Neural progenitor cell (in vitro differentiated cells): ENCODE data around the gene MUC5AC. TPM values are rescaled to one million over a fixed set of nuclear protein-coding genes. Genes with fewer than 3 reads are reported as not detected.
"Not testable (repeated sequence)": the region's sequence is repeated elsewhere in the genome, so short reads cannot be mapped to it uniquely, and the experiment has no call there.

ENCODE experiments used
- DNase-seq: peaks from one replicate; pipeline ENCODE4 v3.0.0-alpha.2; 2016; ENCODE audit warnings: low spot score
- H2AFZ ChIP-seq: fragments of 200-600 bp; sonication (generic); replicated peaks from 2 replicates; pipeline ENCODE4 v1.6.1; 2016; ENCODE audit warnings: antibody characterized with exemption
- H3F3A ChIP-seq: fragments of 200-600 bp; sonication (generic); 2 replicates; pipeline ENCODE4 v1.6.1; 2016; ENCODE audit warnings: antibody characterized with exemption, low read depth
- H3K27ac ChIP-seq: fragments of 200-600 bp; sonication (generic); 2 replicates; pipeline ENCODE4 v1.5.1; 2016; ENCODE audit warnings: mild to moderate bottlenecking
- H3K27me3 ChIP-seq: fragments of 200-600 bp; sonication (generic); 2 replicates; pipeline ENCODE4 v1.6.1; 2016; ENCODE audit warnings: mild to moderate bottlenecking, moderate library complexity
- H3K36me3 ChIP-seq: fragments of 200-600 bp; sonication (generic); 2 replicates; pipeline ENCODE4 v1.5.1; 2016
- H3K4me1 ChIP-seq: fragments of 200-600 bp; sonication (generic); 2 replicates; pipeline ENCODE4 v1.6.1; 2016; ENCODE audit warnings: mixed run types
- H3K4me2 ChIP-seq: fragments of 200-600 bp; sonication (generic); 2 replicates; pipeline ENCODE4 v1.6.1; 2016
- H3K4me3 ChIP-seq: fragments of 200-600 bp; sonication (generic); 2 replicates; pipeline ENCODE4 v1.5.1; 2016
- H3K79me2 ChIP-seq: fragments of 200-600 bp; sonication (generic); 2 replicates; pipeline ENCODE4 v1.6.1; 2016; ENCODE audit warnings: low read depth
- H3K9ac ChIP-seq: fragments of 200-600 bp; sonication (generic); 2 replicates; pipeline ENCODE4 v1.6.1; 2016
- H3K9me3 ChIP-seq: fragments of 200-600 bp; sonication (generic); 2 replicates; pipeline ENCODE4 v1.5.1; 2016; ENCODE audit warnings: low read depth
- H4K20me1 ChIP-seq: fragments of 200-600 bp; sonication (generic); 2 replicates; pipeline ENCODE4 v1.6.1; 2016; ENCODE audit warnings: low read depth
- H3K27ac Mint-ChIP-seq: 3 replicates; pipeline ENCODE4 v1.8.0; 2021; ENCODE audit warnings: mixed read lengths
- H3K27me3 Mint-ChIP-seq: 2 replicates; pipeline ENCODE4 v1.8.0; 2022; ENCODE audit warnings: low read depth, mild to moderate bottlenecking, inconsistent platforms, moderate library complexity, mixed read lengths; ENCODE audit not compliant: insufficient read depth
- H3K36me3 Mint-ChIP-seq: 3 replicates; pipeline ENCODE4 v1.8.0; 2021; ENCODE audit warnings: mixed read lengths
- H3K4me1 Mint-ChIP-seq: 3 replicates; pipeline ENCODE4 v1.8.0; 2021; ENCODE audit warnings: mixed read lengths
- H3K4me3 Mint-ChIP-seq: 3 replicates; pipeline ENCODE4 v1.8.0; 2021; ENCODE audit warnings: mild to moderate bottlenecking, moderate library complexity, mixed read lengths
- H3K9me3 Mint-ChIP-seq: 3 replicates; pipeline ENCODE4 v1.8.0; 2020; ENCODE audit warnings: mixed read lengths
- CTCF ChIP-seq: fragments of 200-600 bp; sonication (generic); IDR thresholded peaks from 2 replicates; pipeline ENCODE4 v1.5.1; 2017; ENCODE audit warnings: antibody characterized with exemption, mild to moderate bottlenecking
- EZH2 ChIP-seq: fragments of 200-600 bp; sonication (generic); IDR thresholded peaks from 2 replicates; pipeline ENCODE4 v1.6.1; 2017; ENCODE audit warnings: antibody characterized with exemption, mild to moderate bottlenecking, moderate library complexity
- EZH2phosphoT487 ChIP-seq: fragments of 200-600 bp; sonication (generic); IDR thresholded peaks from 2 replicates; pipeline ENCODE4 v1.6.1; 2017; ENCODE audit warnings: antibody characterized with exemption
- total RNA-seq: library from RNA; depleted of rRNA; stranded (reverse); fragments of >200 nt; gene quantifications from 2 replicates; pipeline ENCODE4 v1.2.3, GENCODE V29; 2015; ENCODE audit warnings: low replicate concordance

Gene MUC5AC
- total RNA-seq, 1 donor from 2014 or later = not detected

GRCh38 chr11:1157341-1157644, 460 bp upstream of the MUC5AC start:
- no peaks in the 10 kb centered on the region for H3K4me1 Mint-ChIP-seq
- no peak overlapping the region for H3K4me2 ChIP-seq

GRCh38 chr11:1158681-1159487, 1.1 kb downstream of the MUC5AC start:
- Mint-ChIP-seq H3K4me1 (no peaks in the 10 kb centered on the region), H3K36me3 (no peaks in the 10 kb centered on the region), H3K9me3 (no peaks in the 10 kb centered on the region), H3K27me3 (no peaks in the 10 kb centered on the region), H3K27ac (no peak overlapping the region), H3K4me3 (no peak overlapping the region)
- no peaks in the 10 kb centered on the region for H3K79me2 ChIP-seq
- no peaks in the 10 kb centered on the region for H3K27me3 ChIP-seq
- no peaks in the 10 kb centered on the region for H3K4me1 ChIP-seq
- H3K9me3 ChIP-seq = no peaks in the 10 kb centered on the region
- no peak overlapping the region for H3K27ac ChIP-seq
- H3K4me3 ChIP-seq = no peak overlapping the region
- H4K20me1 ChIP-seq = no peaks in the 10 kb centered on the region
- H3K36me3 ChIP-seq = no peaks in the 10 kb centered on the region
- no peak overlapping the region for H2AFZ ChIP-seq
- no peak overlapping the region for H3K4me2 ChIP-seq
- TF ChIP-seq EZH2 = no peak
- TF ChIP-seq EZH2phosphoT487 = no peak
- TF ChIP-seq CTCF = no peak
- H3F3A ChIP-seq = no peaks in the 10 kb centered on the region
- no peak overlapping the region for H3K9ac ChIP-seq
- no peak for DNase-seq

More at GRCh38 chr11:1157341-1157644, 460 bp upstream of the MUC5AC start:
- H3F3A ChIP-seq = no peaks in the 10 kb centered on the region
- no peak overlapping the region for H3K27ac ChIP-seq
- TF ChIP-seq CTCF (no peak), EZH2phosphoT487 (no peak), EZH2 (no peak)
- Mint-ChIP-seq H3K27me3 (no peaks in the 10 kb centered on the region), H3K9me3 (no peaks in the 10 kb centered on the region), H3K27ac (no peak overlapping the region), H3K4me3 (no peak overlapping the region), H3K36me3 (no peaks in the 10 kb centered on the region)
- no peaks in the 10 kb centered on the region for H3K79me2 ChIP-seq
- DNase-seq = no peak
- no peaks in the 10 kb centered on the region for H3K9me3 ChIP-seq
- no peaks in the 10 kb centered on the region for H3K4me1 ChIP-seq
- H3K27me3 ChIP-seq = no peaks in the 10 kb centered on the region
- no peak overlapping the region for H3K9ac ChIP-seq
- H3K36me3 ChIP-seq = no peaks in the 10 kb centered on the region
- H4K20me1 ChIP-seq = no peaks in the 10 kb centered on the region
- no peak overlapping the region for H2AFZ ChIP-seq
- H3K4me3 ChIP-seq = no peak overlapping the region

- not testable (repeated sequence) for H3K9me3 ChIP-seq, H3K27me3 ChIP-seq, H3K9ac ChIP-seq, H3K79me2 ChIP-seq, H3K27ac Mint-ChIP-seq, DNase-seq, H3K27me3 Mint-ChIP-seq, H2AFZ ChIP-seq, H3K36me3 ChIP-seq, H3K4me1 ChIP-seq, H3K4me2 ChIP-seq, H4K20me1 ChIP-seq, H3K9me3 Mint-ChIP-seq, H3K36me3 Mint-ChIP-seq, H3F3A ChIP-seq, H3K4me3 ChIP-seq, H3K27ac ChIP-seq, H3K4me1 Mint-ChIP-seq, H3K4me3 Mint-ChIP-seq
Measured at GRCh38 chr11:1159488-1160220, 1.9 kb downstream of the MUC5AC start.
